Fibroblast of skin of left biceps (primary cell): ENCODE data around the gene SLC25A13.
"Not testable (repeated sequence)": the region's sequence is repeated elsewhere in the genome, so short reads cannot be mapped to it uniquely, and the experiment has no call there.

Experiments
- DNase-seq, 2 experiments: peaks; one replicate each; pipeline ENCODE4 v3.0.0-alpha.2; 2013; ENCODE audit warnings: low read depth in 2 of 2

The SLC25A13 gene

DNA sequence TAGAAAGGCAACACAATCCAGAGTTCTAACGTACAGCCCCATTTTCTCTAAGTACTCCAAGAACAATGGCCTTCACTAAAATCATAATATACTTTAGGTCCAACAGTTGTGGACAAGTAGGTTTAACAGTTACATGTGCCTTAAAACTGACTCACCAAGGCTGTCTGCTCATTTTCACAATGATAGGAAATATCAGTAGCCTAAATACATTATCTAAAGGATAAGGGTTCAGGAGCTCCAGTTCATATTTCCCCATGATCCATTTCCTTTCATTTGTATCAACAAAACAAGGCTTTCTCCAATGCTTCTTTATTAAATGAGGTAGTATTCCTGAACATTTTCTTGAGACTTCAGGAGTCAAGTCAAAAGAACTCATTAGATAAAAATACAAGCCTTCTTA lies 164.0 kb downstream of the SLC25A13 start:
- DNase-seq = no peak

DNA sequence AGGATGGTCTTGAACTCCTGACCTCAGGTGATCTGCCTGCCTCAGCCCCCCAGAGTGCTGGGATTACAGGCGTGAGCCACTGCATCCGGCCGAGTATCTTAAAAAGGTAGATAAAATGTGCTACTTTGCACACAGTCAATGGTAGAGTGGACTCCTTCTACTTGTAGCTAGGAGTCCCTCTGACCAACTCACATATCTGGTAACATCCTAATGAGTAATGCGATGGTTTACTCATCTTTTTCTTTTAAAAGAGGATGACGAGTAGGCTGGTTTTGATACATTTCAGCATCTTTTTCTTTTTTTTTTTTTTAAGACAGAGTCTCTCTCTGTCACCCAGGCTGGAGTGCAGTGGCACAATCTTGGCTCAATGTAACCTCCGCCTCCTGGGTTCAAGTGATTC lies 167.4 kb downstream of the SLC25A13 start:
- not testable (repeated sequence) for DNase-seq

DNA sequence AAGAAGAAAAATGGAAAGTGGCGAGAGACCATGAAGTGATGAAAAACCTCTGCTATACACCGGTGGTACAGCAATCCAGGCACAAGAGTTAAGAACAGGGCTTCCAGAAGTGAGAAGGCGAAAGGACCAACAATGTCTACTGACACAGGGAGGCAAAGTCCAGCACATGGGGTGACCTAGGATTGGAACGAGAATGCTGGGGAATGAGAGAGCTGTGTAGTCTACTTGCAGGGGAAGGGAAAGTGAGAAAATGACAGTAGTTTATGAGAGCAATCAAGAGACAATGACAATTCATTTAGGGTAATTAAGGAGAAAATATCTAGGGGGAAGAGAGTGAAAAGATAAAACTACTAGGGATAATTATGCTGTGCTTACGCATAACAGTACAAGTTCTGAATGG lies 169.2 kb downstream of the SLC25A13 start:
- DNase-seq = no peak

DNA sequence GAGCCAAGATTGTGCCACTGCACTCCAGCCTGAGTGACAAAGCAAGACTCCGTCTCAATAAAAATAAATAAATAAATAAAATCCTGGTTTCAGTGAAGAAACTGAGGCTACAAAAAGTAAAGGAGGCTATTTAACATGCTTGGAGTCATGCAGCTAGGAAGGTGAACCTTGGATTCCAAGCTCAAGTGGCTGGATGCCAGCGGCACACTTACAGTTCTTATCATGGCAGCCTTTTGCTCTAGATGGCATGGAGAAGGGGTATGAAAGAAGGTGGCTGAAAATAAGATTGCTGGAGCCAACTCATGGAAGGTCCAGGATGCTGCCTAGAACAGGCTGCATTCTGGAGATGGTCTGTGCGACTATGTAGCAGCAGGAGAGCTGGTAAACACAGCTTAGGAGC lies 170.0 kb downstream of the SLC25A13 start:
- no peak for DNase-seq

DNA sequence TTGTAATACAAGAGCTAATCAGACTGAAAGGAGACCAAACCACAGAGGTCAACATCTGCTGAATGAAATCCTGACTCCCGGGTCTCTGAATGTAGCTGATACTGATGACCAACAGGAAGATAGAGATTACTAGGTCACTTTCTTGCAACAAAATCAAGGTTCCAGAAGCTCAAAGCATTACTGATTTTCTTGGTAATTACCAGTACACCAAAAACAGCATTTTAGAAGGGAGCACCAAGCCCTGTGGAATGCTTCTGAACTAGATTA lies 177.7 kb downstream of the SLC25A13 start:
- DNase-seq = no peak

DNA sequence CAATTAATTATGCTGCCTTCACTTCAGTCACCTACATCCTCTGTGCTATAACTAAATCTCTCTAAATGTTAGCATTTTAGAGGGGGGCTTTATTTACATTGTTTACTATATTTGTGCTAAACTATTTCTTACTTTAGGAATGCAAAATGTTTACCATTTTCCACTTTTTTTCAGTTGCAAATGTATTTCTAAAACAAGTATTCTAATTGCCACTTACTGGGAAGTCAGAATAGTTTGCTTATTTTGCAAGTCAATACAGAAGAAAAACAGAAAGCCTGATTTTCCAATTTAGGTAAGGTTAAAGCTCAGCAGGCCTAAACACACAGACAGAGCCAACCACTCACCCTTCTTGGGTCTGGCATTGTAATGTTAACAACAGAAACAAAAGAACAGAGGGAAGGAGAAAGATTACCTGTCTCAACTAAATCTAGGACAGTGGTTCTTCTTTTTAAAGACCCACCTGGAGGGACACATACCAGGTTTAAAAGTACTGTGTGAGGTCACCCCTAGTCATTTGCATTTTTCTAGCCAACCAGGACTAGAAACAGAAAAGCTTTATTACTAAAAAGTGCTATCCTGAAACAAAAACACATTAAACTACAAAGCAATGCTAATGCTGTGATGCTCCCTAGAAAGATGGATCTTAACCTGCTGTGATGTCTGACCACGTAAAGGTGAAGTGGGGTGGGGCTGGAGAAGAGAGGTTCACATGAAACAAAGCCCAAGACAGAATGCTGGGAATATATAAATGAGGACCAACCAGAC lies 178.2 kb downstream of the SLC25A13 start:
- DNase-seq = no peak

DNA sequence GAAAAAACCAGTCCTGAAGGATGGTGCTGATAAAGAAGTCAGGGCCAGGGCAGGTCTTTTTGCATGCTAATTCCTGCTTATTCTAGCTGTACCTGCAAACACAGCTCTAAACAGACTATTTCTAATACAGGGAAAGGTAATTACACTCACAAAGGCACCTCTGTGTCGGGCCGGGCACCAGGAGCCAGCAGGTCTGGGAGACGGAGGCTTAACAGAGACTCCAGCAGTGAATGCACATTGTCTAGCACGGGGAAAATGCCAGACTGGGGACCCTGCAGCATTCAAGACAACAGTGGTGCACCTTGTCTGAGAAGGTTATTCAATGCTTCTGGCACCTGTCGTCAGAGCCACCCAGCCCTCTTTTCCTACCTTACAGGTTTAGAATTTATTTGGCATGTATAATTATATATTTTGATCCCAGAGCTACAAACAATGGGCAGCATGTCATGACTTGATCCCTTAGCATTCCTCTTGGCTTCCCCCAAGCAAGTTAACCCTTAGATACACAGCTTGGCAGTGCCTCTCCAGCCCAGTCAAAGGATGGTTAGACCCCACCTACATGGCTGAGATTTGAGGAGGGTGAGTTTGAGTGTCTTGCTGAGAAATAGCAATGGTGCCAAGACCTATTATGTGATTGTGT lies 185.2 kb downstream of the SLC25A13 start:
- no peak for DNase-seq

DNA sequence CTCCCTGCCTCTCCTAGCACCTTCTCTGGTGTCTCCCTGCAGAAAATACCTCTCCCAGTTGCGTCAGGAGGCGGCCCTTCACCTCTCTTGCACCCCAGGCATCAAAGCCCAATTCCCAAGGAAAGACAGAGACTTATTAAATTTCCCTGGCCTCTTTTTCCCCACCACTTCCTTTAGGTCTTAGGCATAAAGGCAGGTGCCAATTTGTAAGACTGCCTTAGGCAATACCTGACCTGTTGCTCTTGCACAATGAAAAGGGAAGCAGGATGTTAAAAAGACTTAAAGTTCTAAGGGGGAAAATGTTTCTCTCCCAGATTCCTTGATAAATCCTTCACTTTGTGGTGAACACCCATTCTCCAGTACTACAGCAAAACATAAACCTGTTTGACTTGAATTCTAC lies 186.7 kb downstream of the SLC25A13 start:
- no peak for DNase-seq

DNA sequence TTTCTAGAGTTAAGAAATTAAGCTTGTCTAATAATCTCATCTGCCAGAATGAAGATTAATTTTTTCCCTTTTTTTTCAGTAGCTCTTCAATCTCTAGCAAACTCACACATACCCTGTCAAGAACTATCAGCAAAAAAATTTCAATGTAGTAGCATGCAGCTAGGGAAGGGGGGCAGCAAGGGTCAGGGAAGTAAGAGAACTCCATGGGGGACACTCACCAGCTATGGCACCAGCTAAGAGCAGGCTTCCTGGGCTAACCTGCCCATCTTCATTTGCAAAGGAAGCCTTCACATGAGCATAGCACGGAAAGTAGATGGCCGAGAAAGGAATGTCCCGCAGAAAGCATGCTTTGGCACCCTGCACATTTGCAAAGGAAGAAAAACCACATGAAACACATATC lies 190.4 kb downstream of the SLC25A13 start:
- no peak for DNase-seq

DNA sequence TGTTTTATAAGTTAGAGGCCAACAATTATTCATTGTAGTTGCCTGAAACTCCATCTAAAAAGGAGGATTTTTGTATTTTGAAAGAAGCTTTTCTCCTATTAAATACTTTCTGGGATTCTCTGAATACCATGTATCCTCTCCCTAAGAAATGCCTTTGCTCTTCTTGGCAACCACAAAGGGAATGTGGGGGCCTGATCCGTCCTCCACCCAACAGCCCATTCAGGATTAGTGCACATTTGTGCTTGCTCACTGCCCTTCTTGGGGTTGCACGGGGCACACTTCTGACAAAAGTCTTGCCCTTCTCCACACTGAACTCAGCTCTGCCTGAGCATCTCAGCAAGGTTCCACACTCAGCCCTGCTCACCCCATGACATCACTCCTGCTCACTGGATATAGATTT lies 194.2 kb downstream of the SLC25A13 start:
- DNase-seq = no peak

DNA sequence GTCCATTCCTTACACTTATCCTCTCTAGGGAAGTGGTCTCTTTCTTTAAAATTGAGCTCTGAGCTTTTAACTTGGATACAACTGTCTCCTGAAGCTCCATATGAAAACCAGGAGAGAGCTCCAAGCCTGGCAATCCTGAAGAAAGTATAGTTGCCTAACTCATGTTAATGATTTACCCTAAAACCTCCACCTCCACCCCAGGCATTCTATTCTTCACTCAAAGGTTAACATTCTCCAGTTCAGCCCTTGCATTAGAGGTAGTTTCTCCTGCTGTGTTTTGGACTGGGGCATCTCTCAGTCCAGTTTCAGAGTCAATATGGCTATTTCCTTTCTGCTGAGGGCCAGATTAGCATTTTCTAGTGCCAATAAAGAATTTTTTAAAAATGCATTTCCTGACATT lies 195.5 kb downstream of the SLC25A13 start:
- DNase-seq = no peak

DNA sequence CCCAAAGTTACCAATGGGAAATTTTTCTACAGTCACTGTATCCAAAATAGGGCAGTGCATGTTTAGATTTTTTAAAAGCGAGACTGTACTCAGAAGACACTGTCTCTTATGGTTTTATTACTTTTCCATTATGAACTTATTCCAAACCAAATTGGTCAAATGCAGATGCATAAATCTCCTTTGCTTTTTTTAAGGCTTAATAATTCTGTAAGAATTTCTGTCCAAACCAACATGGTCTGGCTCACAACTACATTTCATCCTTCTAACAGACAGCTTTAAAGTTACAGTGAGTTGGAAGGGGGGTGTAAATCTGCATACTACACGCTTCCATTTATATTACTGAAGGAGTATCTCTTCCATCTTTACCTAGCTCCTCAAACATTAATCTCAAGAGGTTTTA lies 199.2 kb downstream of the SLC25A13 start:
- DNase-seq = peak in 1 of 2 experiments; percentile 9

DNA sequence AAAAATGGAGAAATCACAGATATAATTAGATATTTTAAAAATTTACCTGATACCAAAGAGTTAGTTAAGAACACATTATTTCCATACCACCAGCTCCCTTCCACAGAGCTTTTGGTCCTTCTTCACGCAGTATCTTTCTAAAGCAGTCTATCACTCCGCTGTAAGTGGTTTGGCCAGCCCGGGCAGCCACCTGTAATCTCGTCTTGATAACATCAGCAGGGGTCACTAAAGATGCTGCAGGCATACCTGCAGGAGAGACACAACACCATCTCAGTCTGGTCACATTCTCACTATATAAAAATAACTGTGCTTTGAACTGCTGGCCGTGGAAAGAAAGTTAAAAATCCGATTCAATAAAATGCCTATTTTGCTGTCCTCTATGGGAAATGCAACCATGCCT lies 200.1 kb downstream of the SLC25A13 start:
- DNase-seq = no peak

DNA sequence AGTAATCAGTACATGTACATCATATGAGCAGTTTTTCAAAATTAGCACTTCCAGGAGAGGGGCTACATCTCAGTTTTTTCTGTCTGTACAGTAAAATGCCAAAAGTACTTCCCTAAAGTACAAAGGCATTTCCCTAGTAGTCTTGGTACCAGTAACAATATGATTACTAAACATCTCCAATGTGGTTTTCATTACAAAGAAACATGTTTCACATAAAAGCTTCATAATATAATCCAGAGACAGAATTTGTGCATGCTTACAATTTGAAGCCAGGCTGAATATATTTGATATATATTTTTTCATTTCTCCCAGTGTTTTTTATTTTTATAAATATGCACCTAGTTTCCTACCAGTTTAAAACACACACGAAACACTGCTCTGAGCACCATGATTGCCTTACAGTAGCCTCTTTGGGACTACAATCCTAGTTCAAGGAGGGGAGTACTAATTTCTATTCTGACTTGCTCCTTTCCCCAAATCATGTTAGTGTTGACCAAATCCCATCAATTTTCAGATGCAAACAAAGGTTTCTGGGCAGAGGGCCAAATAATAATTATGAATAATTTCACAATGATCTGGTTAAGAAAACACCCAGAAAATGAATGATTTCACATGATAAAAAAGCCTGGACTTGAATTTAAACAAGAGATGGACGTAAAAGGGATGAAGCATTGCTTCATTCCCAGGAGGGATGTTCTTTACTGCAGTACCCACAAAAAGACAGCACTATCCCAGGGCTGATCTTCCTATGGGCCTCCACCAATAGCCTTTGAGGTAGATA lies 201.3 kb downstream of the SLC25A13 start:
- DNase-seq = peak in 1 of 2 experiments; percentile 5

DNA sequence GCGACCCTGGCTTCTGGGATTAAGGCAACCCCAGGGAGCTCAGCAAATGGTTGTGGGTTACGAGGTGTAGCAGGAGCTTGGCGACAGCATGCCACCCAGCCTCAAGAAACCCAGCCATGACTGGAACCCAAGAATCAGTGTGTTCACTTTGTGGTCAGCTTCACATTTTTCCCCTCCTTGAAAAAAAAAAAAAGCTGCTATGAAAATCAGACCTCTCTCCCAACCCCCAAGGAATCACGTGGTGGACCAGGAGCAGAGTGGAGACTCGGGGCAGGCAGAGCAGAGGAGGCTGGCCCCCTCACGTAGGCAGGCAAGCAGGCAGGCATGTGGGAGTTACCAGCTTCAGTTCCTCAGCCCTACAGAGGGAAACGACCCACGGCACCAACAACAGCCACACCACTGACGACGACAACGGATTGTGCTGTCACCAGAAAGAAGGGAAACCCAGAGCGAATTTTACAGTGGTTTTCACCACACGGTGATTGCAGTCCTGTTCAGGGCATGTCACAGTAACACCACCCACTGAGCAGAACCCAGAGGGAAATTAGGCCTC lies 203.4 kb downstream of the SLC25A13 start:
- DNase-seq = no peak

DNA sequence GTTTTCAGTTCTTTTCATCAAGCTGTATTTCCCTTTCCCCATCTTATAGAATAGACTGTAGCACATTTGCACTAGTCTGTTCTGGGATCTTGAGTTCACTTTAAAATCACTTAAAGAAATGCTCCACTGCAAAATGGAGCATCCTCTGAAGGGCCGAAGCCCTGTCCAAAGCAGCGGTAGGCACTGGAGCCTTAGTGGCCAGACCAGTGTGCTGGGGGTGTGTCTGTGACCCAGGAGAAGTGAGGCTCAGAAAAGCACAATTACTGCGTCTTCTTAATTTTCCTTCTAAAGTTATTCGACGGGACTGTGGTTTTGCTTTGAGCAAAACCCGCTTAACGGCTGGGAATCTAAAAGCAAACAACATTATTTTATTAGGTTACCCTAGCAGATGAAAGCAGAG lies 205.7 kb downstream of the SLC25A13 start:
- DNase-seq = no peak

DNA sequence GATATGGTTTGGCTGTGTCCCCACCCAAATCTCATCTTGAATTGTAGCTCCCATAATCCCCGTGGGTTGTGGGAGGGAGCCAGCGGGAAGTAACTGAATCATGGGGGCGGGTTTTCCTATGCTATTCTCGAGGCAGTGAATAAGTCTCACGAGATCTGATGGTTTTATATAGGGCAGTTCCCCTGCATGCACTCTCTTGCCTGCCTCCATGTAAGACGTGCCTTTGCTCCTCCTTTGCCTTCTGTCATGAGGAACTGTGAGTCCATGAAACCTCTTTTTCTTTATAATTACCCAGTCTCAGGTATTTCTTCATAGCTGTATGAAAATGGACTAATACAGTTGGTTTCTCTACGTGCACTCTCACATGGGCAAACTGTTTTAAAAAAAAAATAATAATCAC lies 207.7 kb downstream of the SLC25A13 start:
- no peak for DNase-seq

DNA sequence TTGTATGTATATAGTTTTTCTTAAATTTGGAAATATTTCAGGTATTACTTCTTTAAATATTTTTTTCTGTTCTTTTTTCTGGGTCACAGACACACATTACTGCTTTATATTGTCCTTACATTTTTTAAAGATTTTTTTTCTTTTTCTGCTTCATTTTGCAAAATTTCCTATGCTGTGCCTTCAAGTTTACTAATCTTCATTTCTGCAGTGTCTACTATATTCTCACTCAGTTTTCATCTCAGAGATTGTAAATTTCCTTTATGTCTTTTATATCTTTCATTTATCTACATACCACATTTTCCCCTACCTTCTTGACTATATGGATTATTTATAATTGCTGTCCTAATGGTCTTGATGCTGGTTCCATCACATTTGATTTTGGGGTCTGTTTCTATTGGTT lies 210.5 kb downstream of the SLC25A13 start:
- DNase-seq = no peak

DNA sequence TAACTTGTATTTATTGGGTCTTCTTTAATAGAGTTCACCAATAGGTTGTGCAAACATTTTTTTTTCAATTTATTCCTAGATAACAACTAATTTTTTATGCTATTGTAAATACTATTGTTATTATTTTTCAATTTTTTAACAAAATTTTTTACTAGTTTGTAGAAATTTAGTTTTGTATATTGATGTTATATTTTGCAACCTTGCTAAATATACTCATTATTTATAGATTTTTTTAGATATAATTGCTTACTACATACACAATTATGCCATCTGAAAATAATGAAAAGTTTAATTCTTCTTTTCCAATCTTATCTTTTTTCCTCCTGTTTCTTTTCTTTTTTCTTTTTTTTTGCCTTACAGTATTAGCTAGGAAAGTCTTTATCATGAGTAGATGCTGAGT lies 216.9 kb downstream of the SLC25A13 start:
- DNase-seq = no peak

DNA sequence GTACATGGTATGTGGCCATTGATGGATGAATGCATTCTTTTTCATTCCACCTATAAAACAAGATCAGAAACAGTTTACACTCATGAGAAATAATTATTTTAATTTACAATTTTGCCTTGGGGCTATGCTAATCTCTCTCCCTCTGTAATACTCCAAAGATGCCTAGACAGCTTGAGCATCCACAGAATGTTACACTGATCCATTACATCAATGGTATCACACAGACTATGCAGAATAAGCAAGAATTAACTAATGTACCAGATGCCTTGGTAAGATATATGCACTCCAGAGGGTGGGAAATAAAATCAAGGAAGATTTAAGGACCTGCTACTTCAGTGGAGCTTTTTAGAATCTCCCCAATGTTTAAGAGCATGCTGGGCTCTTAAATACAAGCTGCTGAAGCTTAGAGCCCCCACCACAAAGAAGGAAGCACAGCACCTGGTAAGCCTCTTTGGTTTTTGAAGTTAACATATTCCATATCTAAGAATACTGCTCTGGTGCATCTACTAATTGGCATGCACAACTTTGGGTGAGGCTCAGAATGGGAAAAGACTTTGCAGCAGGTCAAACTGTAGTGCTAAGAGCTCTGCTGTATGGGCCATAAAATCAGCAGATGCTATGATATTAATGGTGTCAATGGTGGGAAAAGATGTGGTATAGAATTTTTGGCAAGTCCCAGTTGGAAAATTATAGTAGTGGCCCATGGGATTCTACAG lies 219.6 kb downstream of the SLC25A13 start:
- no peak for DNase-seq

DNA sequence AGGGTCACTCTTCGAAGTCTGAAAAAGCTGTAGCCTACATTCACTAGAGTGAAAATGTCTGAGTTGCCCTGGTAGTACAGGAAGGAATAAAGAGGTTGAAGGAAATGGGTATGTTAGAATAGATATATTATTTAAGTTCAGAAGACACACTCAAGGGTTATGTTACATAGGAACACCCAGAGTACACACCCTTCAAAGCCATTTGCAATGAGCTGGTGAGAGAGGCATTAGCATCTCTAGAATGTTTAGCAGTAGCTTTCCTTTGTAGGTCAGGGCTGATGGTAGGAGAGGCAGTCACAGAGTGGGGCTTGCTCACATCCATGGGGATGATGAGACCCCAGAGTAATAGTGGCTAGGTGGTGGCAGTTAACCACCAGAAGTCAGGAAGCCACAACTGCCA lies 221.2 kb downstream of the SLC25A13 start:
- no peak for DNase-seq

DNA sequence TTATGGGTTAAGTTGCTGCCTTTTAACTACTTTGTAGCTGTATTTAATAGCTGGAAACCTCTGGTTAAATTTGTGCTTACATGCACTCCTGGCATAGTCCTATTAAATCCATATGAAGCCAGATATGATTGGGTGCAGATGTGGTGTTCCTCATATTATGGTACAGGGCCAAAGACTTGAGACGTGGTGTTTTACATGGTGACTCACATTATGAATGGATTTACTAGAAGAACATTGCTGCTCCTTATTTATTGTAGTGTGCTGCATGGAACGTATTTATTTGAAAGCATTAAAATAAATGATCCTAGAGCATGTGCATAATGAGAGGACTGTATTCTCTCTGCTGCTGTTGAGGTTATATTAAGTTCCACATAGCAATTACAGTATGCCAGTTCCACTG lies 224.1 kb downstream of the SLC25A13 start:
- DNase-seq = peak; percentile 77 to 79
